GM19372 (cell line): ENCODE measurements around the gene TTLL6.
"Not testable (repeated sequence)": the region's sequence is repeated elsewhere in the genome, so short reads cannot be mapped to it uniquely, and the experiment has no call there.

Source experiments
- ATAC-seq: cut with Tn5 transposase; IDR thresholded peaks from one replicate; pipeline ENCODE4 v1.9.1; 2021; ENCODE audit warnings: mild to moderate bottlenecking, low read depth, moderate library complexity; ENCODE audit not compliant: unreplicated experiment

TTLL6 gene

DNA sequence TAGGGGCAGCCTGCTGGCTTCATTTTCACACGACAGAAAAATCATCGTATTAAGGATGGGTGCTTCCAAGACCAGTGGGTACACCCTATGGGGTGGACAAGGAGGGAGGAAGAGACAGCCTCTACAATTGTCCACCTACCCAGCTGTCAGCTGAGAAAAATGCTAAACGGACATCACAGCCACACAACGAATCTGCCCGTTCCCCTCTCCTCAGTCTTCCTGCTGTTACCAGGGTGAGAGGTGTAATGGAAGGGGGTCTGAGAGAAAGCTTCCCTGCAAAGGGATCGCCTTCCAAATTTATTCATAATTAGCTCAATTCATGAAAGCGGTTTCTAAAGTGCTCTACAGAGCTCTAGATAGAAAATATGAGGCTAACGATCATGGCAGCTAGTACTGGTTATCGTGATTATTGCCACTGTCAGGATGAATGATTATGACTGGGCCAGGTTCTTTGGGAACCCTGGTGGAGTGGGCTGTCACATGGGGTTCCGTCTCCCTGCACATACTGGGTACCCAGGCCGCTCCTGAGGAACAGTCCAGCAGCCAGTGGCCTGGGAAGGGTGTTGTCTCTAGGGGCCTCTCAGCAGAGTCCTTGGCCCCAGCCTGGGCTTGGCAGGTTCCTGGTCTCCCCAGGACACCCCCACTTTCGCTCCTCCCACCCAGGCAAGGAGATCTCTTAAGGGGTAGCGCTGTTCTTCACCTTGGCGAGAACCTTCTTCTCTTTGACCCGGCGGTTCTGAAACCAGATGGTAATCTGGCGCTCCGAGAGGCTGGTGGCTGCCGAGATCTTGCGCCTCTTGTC, 90.7 kb downstream of the TTLL6 start:
- no peak for ATAC-seq

DNA sequence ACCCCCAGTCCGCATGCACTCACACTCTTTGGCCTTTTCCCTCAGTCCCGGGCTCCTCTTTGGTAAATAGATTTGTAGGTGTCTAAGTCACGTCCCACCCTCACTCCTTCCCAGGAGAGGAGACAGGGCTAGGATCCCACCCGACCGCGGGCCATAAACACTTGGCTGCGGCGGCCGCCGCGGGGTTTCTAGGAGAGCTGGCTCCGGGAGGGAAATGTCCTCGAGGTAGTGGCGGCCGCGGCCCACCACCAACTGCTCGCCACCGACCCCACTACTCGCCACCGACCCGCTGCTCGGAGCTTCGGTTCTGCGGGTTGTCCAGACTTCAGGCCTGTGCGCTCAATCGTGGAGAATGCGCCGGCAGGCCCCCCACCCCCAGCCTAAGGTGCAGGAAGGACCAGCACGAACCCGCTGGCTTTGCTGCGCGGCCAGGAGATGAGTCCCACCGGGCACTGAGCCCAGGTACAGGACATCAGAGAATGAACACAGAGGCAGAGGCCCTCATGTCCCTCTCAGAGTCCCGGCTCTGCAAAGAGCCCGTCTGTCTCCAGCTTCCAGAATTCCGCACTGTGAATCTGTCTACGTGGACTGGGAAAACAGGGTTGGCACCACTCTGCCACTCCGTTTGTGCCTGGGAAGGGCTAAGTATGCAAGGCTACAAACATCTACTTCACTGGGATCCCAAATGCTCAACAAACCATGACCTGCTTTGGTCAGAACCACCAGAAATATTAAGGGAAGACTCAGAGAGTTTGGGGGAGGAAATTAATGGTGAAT, 91.6 kb downstream of the TTLL6 start:
- no peak for ATAC-seq

DNA sequence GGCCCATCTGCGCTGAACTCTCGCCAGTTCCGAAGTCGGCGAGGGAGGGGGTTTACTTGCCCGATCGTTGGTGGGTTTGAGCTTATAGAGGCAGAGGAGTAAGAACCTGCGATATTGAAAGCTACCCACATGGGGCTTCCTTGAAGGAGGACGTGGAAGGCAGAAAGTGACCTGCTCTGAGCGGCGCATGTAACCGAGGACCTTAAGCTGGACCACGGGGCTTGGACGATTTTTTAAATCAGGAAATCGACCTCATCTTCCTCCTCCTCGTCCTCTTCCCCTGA, 92.1 kb downstream of the TTLL6 start:
- ATAC-seq = no peak

DNA sequence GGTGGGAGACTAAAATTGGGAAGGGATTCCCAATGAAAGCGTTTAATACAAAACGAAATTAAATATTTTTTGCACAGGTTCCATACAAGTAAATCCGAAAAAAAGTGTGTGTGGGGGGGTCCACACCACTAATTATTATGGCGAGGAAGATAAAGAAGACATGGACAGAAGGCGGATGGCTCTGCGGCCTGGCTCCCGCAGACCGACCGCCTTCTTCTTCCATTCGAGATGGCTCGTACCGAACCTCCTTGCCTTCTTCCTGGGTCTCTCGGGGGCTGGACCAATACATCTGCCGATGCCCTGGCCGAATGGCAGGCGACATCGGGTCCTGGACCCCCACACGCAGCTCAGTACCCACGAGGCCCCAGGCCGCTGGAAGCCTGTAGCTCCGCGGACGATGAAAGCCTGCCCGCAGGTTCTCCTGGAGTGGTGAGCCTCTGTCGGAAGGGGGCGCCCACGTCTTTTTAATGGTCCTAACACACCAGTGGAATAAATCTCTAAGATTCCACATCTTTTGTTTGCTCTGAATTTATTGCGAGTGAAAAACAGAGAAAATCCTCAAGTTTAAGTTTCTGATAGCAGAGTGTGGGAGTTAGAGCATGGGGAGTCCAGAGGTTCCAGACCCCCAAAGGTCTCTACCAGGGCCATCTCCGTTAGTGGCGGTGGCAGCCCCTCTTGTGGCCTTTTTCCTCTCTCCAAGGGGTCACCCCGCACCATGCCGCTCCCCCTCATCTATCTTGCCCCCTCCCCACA, 92.6 kb downstream of the TTLL6 start:
- ATAC-seq = no peak

DNA sequence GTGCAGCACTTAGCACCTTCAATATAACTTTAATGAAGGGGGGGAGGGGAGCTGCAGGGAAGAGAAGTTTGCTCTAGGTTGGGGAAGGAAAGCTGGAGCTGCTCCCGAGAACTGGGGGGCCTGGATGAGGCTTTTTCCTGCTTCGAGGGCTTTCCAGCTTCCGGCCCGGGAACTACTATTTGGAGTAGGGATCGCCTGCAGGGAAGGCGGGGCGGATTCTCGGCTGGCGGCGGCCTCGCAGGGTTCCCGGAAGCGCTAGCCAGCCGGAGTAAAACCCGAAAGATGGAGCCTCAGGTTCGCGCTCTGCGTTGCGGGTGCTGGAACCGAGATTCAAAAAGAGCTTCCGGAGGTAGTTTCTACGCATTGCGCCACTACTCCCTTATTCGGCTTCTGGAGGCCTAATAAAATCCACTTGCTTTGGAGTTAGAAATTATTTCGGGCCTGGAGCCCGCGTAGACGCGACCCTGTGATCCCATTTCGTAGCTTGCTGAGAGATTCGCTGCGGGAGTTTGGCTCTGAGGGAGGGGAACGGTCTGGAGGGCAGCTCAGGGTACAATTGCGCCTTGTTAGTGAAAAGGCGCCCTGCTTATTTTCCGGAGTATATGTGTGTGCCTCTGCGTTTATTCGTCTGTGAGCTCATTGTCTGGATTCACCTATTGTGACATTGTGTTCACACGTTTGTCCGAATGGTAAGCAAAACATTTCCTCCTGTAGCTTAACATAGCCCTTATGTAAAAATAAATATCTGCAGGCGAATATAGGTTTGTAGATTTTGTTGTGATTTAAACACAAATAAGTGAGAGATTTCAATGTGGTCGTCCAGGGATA, 93.4 kb downstream of the TTLL6 start:
- no peak for ATAC-seq

DNA sequence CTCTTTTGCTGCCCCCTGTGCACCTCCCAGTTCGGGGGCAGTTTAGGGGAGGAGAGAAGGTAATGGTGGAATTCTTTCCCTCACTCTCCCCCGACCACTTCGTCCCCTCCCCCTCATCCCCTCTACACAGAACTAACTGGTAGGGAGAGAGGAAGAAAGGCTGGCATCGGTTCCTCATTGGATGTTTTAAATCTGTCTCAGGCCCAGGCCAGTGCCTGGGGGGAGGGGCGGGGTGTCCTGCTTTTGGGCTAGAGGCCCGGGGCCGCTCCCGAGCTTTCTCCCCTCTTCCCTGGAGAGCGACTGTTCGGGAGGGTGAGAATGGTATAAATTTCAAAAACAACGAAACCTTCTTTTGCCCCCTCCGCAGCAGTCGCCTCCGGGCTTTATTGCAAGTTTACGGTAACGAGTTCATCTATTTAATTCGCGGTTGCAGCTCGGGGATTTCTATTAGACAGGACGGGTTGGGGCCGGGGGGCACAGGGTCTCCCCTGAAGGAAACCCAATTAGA, 94.1 kb downstream of the TTLL6 start, which contains the start of gene PRAC2:
PRAC2 (plus strand) TSS at position 271 of the 508 bp plus-strand sequence. CDS start 1,226 bp downstream, outside the sequence.
- ATAC-seq = no peak

DNA sequence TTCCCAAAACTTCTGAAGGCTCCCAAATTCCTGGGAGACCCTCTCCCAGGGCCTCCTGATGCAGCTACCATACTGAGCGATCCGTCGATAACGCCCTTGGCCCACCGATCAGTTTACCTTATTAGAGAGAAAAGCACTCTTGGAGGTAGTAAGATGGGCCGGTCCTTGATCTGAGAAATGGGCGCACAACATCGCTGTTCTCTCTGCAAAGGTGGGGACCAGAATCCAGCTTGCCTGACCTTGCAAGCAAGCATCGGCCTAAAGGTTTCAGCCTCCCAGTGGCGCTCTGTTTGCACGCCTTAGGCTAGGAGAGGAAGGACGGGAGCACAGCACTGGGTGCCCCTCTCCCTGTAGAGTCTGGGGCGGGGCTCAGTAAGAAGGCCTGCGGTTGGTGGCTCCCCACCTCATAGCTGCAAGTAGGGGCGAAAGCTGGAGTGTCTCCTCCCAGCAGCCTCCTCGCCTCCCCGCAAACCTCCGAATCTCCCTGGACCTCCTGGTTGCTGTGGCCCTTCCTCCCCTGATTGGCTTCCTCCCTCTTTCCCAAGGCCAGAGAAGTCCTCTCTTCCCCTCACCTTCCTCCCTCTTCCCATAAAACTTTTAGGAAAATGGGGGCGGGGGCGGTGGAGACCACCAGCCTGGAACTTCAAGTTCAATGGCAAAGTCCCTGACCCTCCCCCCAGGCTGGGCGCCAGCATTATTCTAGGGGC, 94.7 kb downstream of the TTLL6 start, which contains the start of gene PRAC1:
PRAC1 (minus strand) TSS at position 318 of the 707 bp plus-strand sequence; CDS start at position 192, 126 bp downstream.
- no peak for ATAC-seq

DNA sequence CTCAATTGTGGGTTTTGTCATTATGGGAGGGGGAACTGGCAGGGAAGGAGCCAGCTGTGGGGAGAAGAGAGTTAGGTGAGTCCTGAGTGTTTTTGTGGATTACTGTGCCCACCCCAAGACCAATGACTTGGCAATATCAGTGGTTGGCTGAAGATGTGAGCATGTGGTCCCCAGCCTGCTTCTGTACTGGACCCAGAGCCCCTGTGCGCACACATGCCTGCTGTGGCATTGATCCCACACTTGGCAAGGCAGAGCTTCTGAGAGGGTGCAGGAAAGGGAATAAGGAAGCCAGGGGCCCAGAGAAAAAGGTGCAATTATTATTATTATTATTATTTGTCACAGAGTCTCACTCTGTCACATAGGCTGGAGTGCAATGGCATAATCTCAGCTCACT, 96.0 kb downstream of the TTLL6 start:
- ATAC-seq = no peak

DNA sequence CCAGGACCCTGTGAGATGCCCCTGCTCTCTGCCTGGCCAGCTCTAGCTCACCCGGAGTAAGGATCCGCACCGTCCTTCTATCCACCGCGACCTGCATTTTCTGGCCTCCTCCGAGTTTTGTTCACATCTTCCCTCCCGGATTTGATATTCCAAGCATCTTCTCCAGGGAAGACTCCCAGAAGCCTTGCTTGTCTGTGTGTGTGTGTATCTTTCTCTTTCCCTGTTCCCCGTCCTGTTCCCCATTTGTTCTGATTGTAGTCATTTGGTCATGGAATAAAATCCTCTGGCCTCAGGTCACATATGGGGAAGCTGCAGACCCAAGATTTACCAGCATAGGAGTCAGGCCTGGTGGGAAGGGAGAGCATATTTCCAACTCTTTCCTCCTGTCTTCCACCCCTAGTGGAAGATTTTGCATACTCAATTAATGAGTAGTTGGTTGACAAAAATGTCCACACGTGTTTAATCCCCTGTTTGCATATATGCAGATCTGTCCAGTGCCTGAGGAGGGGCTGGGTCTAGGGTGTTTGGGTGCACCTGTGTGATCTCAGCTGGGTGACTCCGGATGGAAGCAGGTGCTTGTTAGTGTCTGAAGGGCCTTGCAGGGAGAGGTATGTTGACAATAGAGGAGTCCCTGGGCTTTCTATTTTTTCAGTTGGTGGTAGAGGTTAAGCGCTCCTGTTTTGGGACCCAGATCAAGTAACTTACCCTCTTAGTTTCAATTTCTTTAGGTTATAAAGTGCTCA, 96.6 kb downstream of the TTLL6 start:
- ATAC-seq = no peak

DNA sequence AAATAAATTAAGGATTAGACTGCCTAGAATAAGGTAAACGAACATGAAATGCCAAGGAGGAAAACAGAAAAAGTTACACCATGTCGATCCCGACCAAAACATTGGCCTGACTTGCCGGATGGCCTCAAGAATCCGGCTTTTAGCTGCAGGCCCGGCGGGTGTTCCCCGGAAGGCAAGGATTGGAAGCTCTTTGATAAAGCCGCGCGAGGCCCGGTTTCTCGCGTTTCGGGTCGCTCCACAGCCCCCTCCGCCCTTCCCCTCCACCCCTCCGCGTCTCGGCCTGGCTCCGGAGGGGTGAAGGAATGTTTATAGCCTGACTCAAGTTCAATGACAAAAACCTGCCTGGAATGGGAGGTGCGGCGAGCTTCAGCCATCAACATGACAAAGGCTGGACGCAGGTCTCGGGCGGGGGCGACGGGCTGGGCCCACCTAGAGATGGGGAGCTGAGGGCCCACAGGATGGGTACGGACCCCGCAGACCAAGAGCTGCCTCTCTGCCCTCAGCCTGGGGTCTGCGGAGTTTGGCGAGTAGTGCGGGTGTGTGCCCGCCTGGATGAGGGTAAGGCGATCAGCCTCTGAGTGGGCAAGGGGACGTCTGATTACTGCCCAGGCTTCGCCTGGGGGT, 97.3 kb downstream of the TTLL6 start:
- ATAC-seq = no peak

DNA sequence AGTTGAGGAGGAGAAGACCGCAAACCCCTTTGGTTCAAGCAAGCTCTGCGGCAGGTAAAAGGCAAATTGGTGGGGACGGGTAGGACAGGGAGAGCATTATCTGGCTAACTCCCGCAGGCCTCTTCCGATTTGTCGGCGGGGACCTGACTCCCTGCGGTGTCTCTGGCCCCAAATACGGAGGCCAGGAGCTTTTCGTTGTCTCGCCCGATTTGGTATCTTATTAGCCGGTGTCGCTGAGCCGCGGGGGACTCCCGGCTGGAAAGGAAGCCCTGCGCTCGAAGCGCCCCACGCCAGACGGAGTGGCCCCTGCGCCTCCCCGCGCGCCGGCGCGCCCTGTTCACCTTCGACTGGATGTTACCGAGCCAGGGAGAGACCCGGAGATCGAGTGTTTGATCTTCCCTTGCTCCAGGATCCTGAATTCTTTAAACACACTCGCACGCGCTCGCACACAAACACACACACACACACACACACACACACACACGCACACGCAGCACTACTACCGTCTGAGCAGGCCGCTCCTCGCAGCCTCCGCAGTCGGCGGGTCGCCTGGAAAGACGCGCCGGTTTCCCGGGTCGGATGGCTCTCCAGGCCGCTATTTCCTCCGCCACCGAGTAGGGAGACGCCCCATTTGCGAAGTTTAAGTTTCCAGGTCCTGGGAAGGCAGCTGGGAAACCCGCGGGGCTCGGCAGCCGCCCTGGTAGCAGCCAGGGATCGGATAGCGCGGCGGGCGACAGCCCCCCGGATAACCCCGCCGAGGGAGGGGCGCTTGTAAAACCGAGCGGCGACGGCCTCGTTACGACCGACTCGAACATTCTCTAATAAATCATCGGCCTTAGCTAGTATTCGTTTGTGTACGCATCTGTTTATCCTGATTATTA, 98.0 kb downstream of the TTLL6 start:
- no peak for ATAC-seq

DNA sequence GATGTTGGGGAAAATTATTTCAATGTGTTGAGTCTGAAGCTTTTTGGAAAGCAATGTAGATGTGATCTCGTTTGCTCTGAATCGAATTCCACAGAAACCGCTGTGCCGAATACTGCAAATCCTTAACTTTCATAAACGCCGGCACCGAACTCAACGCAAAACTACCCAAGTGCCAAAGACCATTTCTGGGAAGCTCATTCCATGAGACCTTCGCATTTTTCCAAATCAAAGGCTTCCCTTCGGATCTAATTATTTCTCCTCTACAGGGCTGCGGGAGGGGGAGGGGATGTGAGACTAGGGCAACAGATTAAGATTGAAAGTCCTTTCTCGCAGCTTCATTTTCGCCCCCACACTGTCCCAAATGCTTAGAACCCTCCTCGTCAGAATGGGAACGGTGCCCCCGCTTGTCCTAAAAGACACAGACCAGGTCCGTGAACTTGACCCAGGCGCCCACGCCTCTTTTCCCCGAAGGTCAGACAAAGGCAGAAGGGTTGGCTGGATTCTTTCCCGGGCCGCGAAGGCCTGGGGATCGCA, 98.7 kb downstream of the TTLL6 start:
- ATAC-seq = no peak

DNA sequence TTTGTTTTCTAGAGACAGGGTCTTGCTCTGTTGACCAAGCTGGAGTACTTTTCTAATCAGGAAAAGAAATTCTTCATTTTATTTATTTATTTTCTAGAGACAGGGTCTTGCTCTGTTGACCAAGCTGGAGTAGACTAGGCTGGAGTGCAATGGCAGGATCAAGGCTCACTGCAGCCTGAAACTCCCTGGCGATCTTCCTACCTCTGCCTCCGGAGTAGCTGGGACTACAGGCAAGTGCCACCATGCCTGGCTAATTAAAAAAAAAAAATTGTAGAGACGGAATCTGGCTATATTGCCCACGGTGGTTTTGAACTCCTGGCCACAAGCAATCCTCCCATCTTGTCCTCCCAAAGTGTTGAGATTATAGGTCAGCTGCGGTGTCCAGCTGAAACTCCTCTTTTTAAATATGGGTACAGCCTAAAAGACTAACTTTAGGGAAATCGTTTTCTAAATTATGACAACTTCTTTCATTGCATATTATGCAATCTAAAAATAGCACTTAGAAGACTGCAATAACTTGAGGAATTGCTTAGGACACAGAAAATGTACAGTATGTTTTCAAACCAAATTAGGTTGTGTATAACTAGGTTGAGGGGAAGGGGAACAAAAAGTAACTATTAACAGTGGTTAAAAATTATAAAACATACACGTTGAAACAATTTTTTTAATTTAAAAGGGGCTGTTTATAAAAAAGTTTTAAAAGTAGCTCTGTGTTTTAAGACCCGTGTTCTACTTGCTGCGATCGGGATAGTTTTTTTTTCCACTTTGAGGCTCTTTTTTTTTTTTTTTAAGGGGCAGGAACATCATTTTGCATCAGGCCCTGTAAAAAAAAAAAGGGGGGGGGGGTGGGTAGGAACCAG, 99.4 kb downstream of the TTLL6 start:
- no peak for ATAC-seq

DNA sequence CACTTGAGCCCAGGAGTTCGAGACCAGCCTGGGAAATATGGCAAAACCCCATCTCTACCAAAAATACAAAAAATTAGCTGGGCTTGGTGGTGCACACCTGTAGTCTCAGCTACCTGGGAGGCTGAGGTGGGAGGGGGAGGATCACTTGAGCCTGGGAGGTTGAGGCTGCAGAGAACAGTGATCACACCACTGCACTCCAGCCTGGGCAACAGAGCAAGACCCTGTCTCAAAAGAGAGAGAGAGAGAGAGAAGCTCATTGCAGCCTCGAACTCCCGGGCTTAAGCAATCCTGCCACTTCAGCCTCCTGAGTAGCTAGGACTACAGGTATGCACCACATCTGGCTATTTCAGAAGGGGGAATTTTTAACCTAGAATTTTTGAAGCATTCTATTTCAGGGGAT, 100.5 kb downstream of the TTLL6 start:
- not testable (repeated sequence) for ATAC-seq

DNA sequence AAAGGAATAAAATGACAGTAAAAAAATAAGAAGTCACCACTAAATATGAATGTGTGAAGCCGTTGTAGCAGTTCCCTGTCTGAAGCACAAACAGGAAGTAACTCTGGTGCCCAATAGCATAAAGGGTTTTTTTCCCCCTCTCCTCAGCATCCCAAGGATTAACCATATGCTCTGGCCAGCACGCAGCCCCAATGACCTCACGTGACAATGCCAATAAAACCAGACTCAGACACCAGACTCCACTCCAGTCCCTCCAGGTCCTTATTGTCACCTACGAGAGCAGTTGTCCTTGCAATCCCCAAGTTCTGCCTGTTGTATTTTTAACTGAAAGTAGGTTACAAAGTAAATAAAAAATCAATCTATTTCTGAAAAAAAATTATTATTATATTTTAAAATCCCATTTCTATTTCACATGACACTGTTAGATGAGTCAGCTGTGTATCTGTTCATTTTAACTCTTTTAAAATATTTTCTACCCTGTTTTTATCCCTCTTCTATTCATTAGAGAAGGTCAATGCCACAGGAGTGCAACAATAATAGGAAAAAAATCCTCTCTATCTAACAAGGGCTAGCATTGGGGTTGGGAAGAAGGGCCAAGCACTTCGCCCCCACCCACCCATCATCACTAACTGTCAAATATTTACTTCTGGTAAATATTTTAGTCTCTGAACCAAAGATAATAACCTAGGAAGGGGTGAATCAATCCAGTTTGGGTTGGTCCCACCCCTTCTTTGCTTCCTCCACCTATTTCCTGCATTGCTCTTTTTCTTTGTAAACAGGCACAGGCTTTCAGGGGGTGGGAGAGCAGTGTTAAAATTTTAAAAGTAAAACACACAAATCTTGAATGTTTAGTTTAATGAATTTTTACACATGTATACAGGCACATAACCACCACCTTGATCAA, 101.3 kb downstream of the TTLL6 start:
- ATAC-seq = no peak
